HepG2 (cell line): Measurements from ENCODE around the gene LDHAL6B. TPM values are rescaled to one million over a fixed set of nuclear protein-coding genes. Genes with fewer than 3 reads are reported as not detected.

Source experiments
- ARHGAP35 ChIP-seq: sonication (generic); formaldehyde crosslinking; IDR thresholded peaks from 2 replicates; pipeline ENCODE4 v1.9.0; 2022; ENCODE audit warnings: mild to moderate bottlenecking, inconsistent platforms, moderate library complexity, missing genetic modification reagents, borderline replicate concordance
- ESRRA ChIP-seq: sonication (generic); formaldehyde crosslinking; IDR thresholded peaks from 2 replicates; pipeline ENCODE4 v1.5.1; 2020; ENCODE audit warnings: mild to moderate bottlenecking, low read depth, missing genetic modification reagents
- FOXA3 ChIP-seq: IDR thresholded peaks from 2 replicates; pipeline ENCODE4 v1.6.1; 2016; ENCODE audit warnings: missing genetic modification reagents, missing compliant biosample characterization
- FOXP1 ChIP-seq, 2 experiments: fragments of 450-650 bp in 1 of 2; IDR thresholded peaks; 2 replicates each; pipeline ENCODE4 v1.6.1; 2017 to 2018; ENCODE audit warnings: antibody characterized with exemption in 1 of 2
- GATAD1 ChIP-seq: IDR thresholded peaks from 2 replicates; pipeline ENCODE4 v1.6.1; 2016; ENCODE audit warnings: missing genetic modification reagents, missing compliant biosample characterization
- HOXA3 ChIP-seq: sonication (generic); formaldehyde crosslinking; IDR thresholded peaks from 2 replicates; pipeline ENCODE4 v1.5.0; 2020; ENCODE audit warnings: missing genetic modification reagents
- ISL2 ChIP-seq: sonication (generic); formaldehyde crosslinking; IDR thresholded peaks from 2 replicates; pipeline ENCODE4 v1.5.0; 2020; ENCODE audit warnings: missing genetic modification reagents
- JUND ChIP-seq: sonication (generic); formaldehyde crosslinking; IDR thresholded peaks from 2 replicates; pipeline ENCODE4 v1.8.0; 2022; ENCODE audit warnings: mild to moderate bottlenecking, missing genetic modification reagents
- PAWR ChIP-seq: sonication (generic); formaldehyde crosslinking; IDR thresholded peaks from 2 replicates; pipeline ENCODE4 v1.4.0; 2020; ENCODE audit warnings: missing genetic modification reagents, mild to moderate bottlenecking, borderline replicate concordance
- SMAD9 ChIP-seq: sonication (generic); formaldehyde crosslinking; IDR thresholded peaks from 2 replicates; pipeline ENCODE4 v1.5.1; 2020; ENCODE audit warnings: mild to moderate bottlenecking, missing genetic modification reagents
- SMARCE1 ChIP-seq: fragments of 450-650 bp; IDR thresholded peaks from 2 replicates; pipeline ENCODE4 v1.6.1; 2017; ENCODE audit warnings: borderline replicate concordance
- SP140L ChIP-seq: sonication (generic); formaldehyde crosslinking; IDR thresholded peaks from 2 replicates; pipeline ENCODE4 v1.4.0; 2020; ENCODE audit warnings: missing genetic modification reagents, borderline replicate concordance
- ZBTB20 ChIP-seq: sonication (generic); formaldehyde crosslinking; IDR thresholded peaks from 2 replicates; pipeline ENCODE4 v1.8.1; 2023; ENCODE audit warnings: missing genetic modification reagents, low read depth, mild to moderate bottlenecking, borderline replicate concordance
- ZFYVE20 ChIP-seq: sonication (generic); formaldehyde crosslinking; IDR thresholded peaks from 2 replicates; pipeline ENCODE4 v1.8.0; 2023; ENCODE audit warnings: low read depth, mild to moderate bottlenecking, moderate library complexity, missing genetic modification reagents, borderline replicate concordance
- ZNF12 ChIP-seq: sonication (generic); formaldehyde crosslinking; IDR thresholded peaks from 2 replicates; pipeline ENCODE4 v1.5.0; 2020; ENCODE audit warnings: missing genetic modification reagents
- ZNF225 ChIP-seq: sonication (generic); formaldehyde crosslinking; IDR thresholded peaks from 2 replicates; pipeline ENCODE4 v1.4.0; 2020; ENCODE audit warnings: mild to moderate bottlenecking, missing genetic modification reagents
- ZNF510 ChIP-seq: sonication (generic); formaldehyde crosslinking; IDR thresholded peaks from 2 replicates; pipeline ENCODE4 v1.4.0; 2020; ENCODE audit warnings: low read depth, mild to moderate bottlenecking, missing genetic modification reagents
- ZNF782 ChIP-seq: sonication (generic); formaldehyde crosslinking; IDR thresholded peaks from 2 replicates; pipeline ENCODE4 v1.4.0; 2020; ENCODE audit warnings: missing genetic modification reagents, mild to moderate bottlenecking, borderline replicate concordance
- polyA plus RNA-seq, 8 experiments: library from polyadenylated mRNA; depleted of rRNA in 3 of 8; stranded (reverse) in 7 of 8; unstranded in 1 of 8; fragments of >200 nt; fragmentation: Illumina TruSeq in 4 of 8; extraction: Trizol in 4 of 8; gene quantifications; 2 replicates each; pipeline versions ENCODE4 v1.2.1 to v1.2.3, GENCODE V29; 2011 to 2016; ENCODE audit warnings: low read depth in 4 of 8, missing spikeins in 1 of 8, mixed read lengths in 1 of 8; ENCODE audit not compliant: insufficient read depth in 1 of 8
- total RNA-seq, 5 experiments: library from RNA; depleted of rRNA; stranded (reverse); fragments of >200 nt; fragmentation: Illumina TruSeq; extraction: Trizol; gene quantifications; 2 replicates each; pipeline ENCODE4 v1.2.3, GENCODE V29; 2016; ENCODE audit warnings: low read depth in 1 of 5
- TF ChIP-seq, protein P1 (sequence below): sonication (generic); formaldehyde crosslinking; IDR thresholded peaks from 2 replicates; pipeline ENCODE4 v1.4.0; 2020; ENCODE audit warnings: missing genetic modification reagents, low read depth, mild to moderate bottlenecking, borderline replicate concordance
- TF ChIP-seq, protein P2 (sequence below): sonication (generic); formaldehyde crosslinking; IDR thresholded peaks from 2 replicates; pipeline ENCODE4 v1.4.0; 2020; ENCODE audit warnings: mild to moderate bottlenecking, missing genetic modification reagents
- TF ChIP-seq, protein P3 (sequence below): conservative IDR thresholded peaks from 2 replicates; pipeline ENCODE4 v1.6.1; 2018; ENCODE audit warnings: missing genetic modification reagents
- TF ChIP-seq, protein P4 (sequence below): sonication (generic); formaldehyde crosslinking; IDR thresholded peaks from 2 replicates; pipeline ENCODE4 v1.5.0; 2020; ENCODE audit warnings: missing genetic modification reagents
- TF ChIP-seq, protein P5 (sequence below): IDR thresholded peaks from 2 replicates; pipeline ENCODE4 v1.6.1; 2016; ENCODE audit warnings: low read depth, control low read depth
- TF ChIP-seq, protein P6 (sequence below): sonication (generic); formaldehyde crosslinking; IDR thresholded peaks from 2 replicates; pipeline ENCODE4 v1.8.0; 2022; ENCODE audit warnings: mild to moderate bottlenecking, missing genetic modification reagents; ENCODE audit not compliant: insufficient replicate concordance

LDHAL6B gene
- total and polyA plus RNA-seq, 2 of the 13 experiments (the other 11 are each of a cell fraction or from before 2014, with no cell fraction given) = not detected

DNA sequence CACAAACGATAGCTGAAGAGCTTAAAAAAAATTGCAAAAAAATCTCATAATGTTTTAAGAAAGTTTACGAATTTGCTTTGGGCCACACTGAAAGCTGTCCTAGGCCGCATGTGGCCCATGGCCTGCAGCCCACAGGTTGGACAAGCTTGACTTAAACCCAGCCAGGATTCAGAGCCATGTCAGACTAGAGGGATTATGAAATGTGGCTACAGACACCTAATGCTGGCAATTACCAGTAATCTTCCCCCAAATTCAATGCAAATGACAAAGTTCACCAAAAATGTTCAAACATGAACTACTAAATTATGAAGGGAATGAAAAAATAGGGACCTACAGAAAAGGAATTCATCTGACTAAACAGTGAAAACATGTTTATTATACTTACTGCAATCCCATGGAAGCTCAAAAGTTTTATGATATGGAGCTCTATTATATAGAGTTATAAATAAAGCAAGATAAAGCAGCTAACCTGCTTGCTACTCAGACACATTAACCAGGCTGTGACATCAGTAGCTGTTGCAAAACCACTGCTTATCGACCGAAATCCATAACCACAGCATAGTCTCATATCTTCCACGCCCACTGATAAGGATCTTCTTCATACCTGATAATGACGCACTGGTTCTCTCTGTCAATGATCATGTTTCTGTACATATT, 49.2 kb downstream of the LDHAL6B start (continued):
- TF ChIP-seq, protein P1, sequence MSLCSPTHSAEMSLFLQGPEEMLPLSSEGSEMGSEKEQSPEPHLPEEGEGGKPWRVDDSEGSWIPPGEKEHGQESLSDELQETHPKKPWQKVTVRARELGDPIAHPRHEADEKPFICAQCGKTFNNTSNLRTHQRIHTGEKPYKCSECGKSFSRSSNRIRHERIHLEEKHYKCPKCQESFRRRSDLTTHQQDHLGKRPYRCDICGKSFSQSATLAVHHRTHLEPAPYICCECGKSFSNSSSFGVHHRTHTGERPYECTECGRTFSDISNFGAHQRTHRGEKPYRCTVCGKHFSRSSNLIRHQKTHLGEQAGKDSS = no peak
- TF ChIP-seq FOXP1 (IDR thresholded peaks at IDR 0.05) = no peak
- TF ChIP-seq FOXP1 (CRISPR knock-in tag; IDR thresholded peaks at IDR 0.05) = peak; percentile 60; the same call in 1 of the 2 replicates
- TF ChIP-seq ZNF510 = no peak
- TF ChIP-seq, protein P2, sequence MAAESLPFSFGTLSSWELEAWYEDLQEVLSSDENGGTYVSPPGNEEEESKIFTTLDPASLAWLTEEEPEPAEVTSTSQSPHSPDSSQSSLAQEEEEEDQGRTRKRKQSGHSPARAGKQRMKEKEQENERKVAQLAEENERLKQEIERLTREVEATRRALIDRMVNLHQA = no peak
- no peak for TF ChIP-seq ARHGAP35 (CRISPR knock-in tag)
- no peak for TF ChIP-seq PAWR (CRISPR knock-in tag)
- TF ChIP-seq SMARCE1 = no peak
- TF ChIP-seq, protein P3, sequence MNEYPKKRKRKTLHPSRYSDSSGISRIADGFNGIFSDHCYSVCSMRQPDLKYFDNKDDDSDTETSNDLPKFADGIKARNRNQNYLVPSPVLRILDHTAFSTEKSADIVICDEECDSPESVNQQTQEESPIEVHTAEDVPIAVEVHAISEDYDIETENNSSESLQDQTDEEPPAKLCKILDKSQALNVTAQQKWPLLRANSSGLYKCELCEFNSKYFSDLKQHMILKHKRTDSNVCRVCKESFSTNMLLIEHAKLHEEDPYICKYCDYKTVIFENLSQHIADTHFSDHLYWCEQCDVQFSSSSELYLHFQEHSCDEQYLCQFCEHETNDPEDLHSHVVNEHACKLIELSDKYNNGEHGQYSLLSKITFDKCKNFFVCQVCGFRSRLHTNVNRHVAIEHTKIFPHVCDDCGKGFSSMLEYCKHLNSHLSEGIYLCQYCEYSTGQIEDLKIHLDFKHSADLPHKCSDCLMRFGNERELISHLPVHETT (CRISPR knock-in tag) = no peak
- peak; percentile 74 for TF ChIP-seq FOXA3 (CRISPR knock-in tag)
- TF ChIP-seq ISL2 (CRISPR knock-in tag) = peak; percentile 83
- TF ChIP-seq, protein P4, sequence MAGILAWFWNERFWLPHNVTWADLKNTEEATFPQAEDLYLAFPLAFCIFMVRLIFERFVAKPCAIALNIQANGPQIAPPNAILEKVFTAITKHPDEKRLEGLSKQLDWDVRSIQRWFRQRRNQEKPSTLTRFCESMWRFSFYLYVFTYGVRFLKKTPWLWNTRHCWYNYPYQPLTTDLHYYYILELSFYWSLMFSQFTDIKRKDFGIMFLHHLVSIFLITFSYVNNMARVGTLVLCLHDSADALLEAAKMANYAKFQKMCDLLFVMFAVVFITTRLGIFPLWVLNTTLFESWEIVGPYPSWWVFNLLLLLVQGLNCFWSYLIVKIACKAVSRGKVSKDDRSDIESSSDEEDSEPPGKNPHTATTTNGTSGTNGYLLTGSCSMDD (CRISPR knock-in tag) = no peak
- TF ChIP-seq GATAD1 (CRISPR knock-in tag) = peak; percentile 42; the same call in 1 of the 2 replicates
- no peak for TF ChIP-seq ZBTB20 (CRISPR knock-in tag)
- no peak for TF ChIP-seq ZFYVE20 (CRISPR knock-in tag)
- peak; percentile 80 for TF ChIP-seq HOXA3 (CRISPR knock-in tag)
- no peak for TF ChIP-seq SMAD9
- TF ChIP-seq, protein P5, sequence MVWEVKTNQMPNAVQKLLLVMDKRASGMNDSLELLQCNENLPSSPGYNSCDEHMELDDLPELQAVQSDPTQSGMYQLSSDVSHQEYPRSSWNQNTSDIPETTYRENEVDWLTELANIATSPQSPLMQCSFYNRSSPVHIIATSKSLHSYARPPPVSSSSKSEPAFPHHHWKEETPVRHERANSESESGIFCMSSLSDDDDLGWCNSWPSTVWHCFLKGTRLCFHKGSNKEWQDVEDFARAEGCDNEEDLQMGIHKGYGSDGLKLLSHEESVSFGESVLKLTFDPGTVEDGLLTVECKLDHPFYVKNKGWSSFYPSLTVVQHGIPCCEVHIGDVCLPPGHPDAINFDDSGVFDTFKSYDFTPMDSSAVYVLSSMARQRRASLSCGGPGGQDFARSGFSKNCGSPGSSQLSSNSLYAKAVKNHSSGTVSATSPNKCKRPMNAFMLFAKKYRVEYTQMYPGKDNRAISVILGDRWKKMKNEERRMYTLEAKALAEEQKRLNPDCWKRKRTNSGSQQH (CRISPR knock-in tag) = no peak
- TF ChIP-seq, protein P6, sequence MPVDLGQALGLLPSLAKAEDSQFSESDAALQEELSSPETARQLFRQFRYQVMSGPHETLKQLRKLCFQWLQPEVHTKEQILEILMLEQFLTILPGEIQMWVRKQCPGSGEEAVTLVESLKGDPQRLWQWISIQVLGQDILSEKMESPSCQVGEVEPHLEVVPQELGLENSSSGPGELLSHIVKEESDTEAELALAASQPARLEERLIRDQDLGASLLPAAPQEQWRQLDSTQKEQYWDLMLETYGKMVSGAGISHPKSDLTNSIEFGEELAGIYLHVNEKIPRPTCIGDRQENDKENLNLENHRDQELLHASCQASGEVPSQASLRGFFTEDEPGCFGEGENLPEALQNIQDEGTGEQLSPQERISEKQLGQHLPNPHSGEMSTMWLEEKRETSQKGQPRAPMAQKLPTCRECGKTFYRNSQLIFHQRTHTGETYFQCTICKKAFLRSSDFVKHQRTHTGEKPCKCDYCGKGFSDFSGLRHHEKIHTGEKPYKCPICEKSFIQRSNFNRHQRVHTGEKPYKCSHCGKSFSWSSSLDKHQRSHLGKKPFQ (CRISPR knock-in tag) = no peak
- TF ChIP-seq SP140L (CRISPR knock-in tag) = no peak
- no peak for TF ChIP-seq ZNF782 (CRISPR knock-in tag)
- no peak for TF ChIP-seq JUND (CRISPR knock-in tag)
- TF ChIP-seq ZNF225 (CRISPR knock-in tag) = no peak
- TF ChIP-seq ZNF12 (CRISPR knock-in tag) = peak; percentile 36; the same call in 1 of the 2 replicates
- no peak for TF ChIP-seq ESRRA (CRISPR knock-in tag)
